ENCODE results near the gene HOXA1. TPM values are rescaled to one million over a fixed set of nuclear protein-coding genes. Genes with fewer than 3 reads are reported as not detected.

Gene HOXA1
- total and polyA plus RNA-seq, 2 donors from 2014 or later = 1.1 to 2.4 TPM

DNA sequence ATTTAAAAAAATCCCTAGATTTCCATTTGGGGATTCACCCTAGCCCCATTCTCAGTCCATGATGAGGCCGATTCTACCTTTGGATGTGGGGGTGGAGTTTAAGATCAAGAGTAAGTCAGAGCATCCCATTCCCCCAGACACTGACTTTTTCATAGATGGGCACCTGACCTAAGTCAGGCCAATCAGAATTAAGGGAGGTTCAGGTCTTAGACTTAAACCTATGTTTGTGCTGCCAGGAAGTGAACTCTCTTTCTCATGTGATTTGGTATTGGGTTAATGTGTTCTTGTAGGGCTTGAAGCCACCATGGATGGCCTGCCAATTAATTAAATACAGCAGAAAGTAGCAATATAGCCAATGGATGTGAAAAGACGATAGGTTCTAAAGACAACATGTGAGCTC is 30.1 kb downstream of the HOXA1 start:
- FAIRE-seq = no peak
- TF ChIP-seq, protein P1, sequence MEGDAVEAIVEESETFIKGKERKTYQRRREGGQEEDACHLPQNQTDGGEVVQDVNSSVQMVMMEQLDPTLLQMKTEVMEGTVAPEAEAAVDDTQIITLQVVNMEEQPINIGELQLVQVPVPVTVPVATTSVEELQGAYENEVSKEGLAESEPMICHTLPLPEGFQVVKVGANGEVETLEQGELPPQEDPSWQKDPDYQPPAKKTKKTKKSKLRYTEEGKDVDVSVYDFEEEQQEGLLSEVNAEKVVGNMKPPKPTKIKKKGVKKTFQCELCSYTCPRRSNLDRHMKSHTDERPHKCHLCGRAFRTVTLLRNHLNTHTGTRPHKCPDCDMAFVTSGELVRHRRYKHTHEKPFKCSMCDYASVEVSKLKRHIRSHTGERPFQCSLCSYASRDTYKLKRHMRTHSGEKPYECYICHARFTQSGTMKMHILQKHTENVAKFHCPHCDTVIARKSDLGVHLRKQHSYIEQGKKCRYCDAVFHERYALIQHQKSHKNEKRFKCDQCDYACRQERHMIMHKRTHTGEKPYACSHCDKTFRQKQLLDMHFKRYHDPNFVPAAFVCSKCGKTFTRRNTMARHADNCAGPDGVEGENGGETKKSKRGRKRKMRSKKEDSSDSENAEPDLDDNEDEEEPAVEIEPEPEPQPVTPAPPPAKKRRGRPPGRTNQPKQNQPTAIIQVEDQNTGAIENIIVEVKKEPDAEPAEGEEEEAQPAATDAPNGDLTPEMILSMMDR (IDR thresholded peaks at IDR 0.05; ENCODE audit: borderline replicate concordance, extremely low read depth, insufficient read depth) = no peak
- H3K36me3 ChIP-seq (ENCODE audit: control insufficient read depth in 2 of 3, insufficient read depth in 3 of 3, low read length in 3 of 3) = no peaks in the 10 kb centered on the region
- H3K27me3 ChIP-seq (ENCODE audit: control insufficient read depth, insufficient read depth, low read length) = no peaks in the 10 kb centered on the region
- H3K4me1 ChIP-seq (ENCODE audit: control insufficient read depth in 2 of 3, insufficient read depth in 2 of 3, low read depth in 1 of 3, low read length in 3 of 3) = peaks cover 0 to 5% (median 4%) of the 10 kb centered on the region in 3 donors
- H3K4me3 ChIP-seq (ENCODE audit: low read length in 3 of 3) = no peak overlapping the region
- H3K9ac ChIP-seq (ENCODE audit: low read length in 3 of 3) = no peak overlapping the region
- H3K9me3 ChIP-seq (ENCODE audit: control insufficient read depth in 2 of 3, insufficient read depth in 1 of 3, low read length in 3 of 3) = no peaks in the 10 kb centered on the region
- DNase-seq = no peak
- no peak overlapping the region for H3K27ac ChIP-seq (ENCODE audit: low read depth in 2 of 2, low read length in 2 of 2)
- intact Hi-C loops (cut with DNase I) = no loop called here

DNA sequence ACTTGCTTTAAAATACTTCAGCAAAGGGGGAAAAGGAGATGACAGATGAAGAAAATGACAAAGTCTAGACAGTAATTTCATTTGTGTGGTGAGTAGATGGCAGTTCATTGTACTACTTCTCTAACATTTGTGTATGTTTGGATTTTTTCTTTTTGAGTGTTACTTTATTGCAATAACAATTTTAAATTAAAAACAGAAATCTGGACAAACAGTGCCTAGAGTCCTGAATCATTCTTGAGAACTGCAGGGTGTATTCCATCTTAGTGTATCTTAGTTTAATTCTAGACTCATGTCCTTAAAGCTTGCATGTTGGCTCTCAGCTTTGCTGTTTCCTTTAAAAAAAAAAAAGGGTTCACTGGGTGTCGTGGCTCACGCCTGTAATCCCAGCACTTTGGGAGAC is 31.1 kb downstream of the HOXA1 start:
- H3K27ac ChIP-seq (ENCODE audit: low read depth in 2 of 2, low read length in 2 of 2) = no peak overlapping the region
- no peak overlapping the region for H3K4me3 ChIP-seq (ENCODE audit: low read length in 3 of 3)
- no peak for FAIRE-seq
- no peak overlapping the region for H3K9ac ChIP-seq (ENCODE audit: low read length in 3 of 3)
- DNase-seq = no peak
- H3K4me1 ChIP-seq (ENCODE audit: control insufficient read depth in 2 of 3, insufficient read depth in 2 of 3, low read depth in 1 of 3, low read length in 3 of 3) = peaks cover 0 to 5% (median 4%) of the 10 kb centered on the region in 3 donors
- intact Hi-C loops (cut with DNase I) = no loop called here
- no peaks in the 10 kb centered on the region for H3K27me3 ChIP-seq (ENCODE audit: control insufficient read depth, insufficient read depth, low read length)
- no peaks in the 10 kb centered on the region for H3K36me3 ChIP-seq (ENCODE audit: control insufficient read depth in 2 of 3, insufficient read depth in 3 of 3, low read length in 3 of 3)
- TF ChIP-seq, protein P1 (IDR thresholded peaks at IDR 0.05; ENCODE audit: borderline replicate concordance, extremely low read depth, insufficient read depth) = no peak
- no peaks in the 10 kb centered on the region for H3K9me3 ChIP-seq (ENCODE audit: control insufficient read depth in 2 of 3, insufficient read depth in 1 of 3, low read length in 3 of 3)

DNA sequence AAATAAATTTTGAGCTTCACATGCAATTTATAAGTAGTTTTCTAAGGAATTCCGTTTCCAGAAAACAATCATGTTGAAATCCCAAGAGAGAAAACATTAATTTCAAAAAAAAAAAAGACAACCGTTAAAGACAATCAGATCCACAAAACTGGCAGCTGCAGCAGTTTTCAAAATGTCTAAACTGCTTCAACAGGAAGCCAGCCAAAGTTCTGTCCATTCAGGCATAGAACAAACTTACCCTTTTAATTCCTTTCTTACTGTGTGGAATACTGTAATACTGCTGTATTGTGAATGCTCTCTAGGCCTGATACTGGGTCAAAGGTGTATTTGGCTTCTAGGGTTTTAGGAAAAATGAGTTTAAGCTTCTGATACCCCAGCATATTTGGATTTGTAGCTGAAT is 31.6 kb downstream of the HOXA1 start:
- peak; percentile 25 for FAIRE-seq
- Histone ChIP-seq H3K36me3 (ENCODE audit: control insufficient read depth in 2 of 3, insufficient read depth in 3 of 3, low read length in 3 of 3) (no peaks in the 10 kb centered on the region), H3K9me3 (ENCODE audit: control insufficient read depth in 2 of 3, insufficient read depth in 1 of 3, low read length in 3 of 3) (no peaks in the 10 kb centered on the region), H3K27me3 (ENCODE audit: control insufficient read depth, insufficient read depth, low read length) (no peaks in the 10 kb centered on the region), H3K4me1 (ENCODE audit: control insufficient read depth in 2 of 3, insufficient read depth in 2 of 3, low read depth in 1 of 3, low read length in 3 of 3) (peaks cover 0 to 5% (median 4%) of the 10 kb centered on the region in 3 donors), H3K4me3 (ENCODE audit: low read length in 3 of 3) (no peak overlapping the region), H3K9ac (ENCODE audit: low read length in 3 of 3) (no peak overlapping the region), H3K27ac (ENCODE audit: low read depth in 2 of 2, low read length in 2 of 2) (no peak overlapping the region)
- intact Hi-C loops (cut with DNase I) = no loop called here
- TF ChIP-seq, protein P1 (IDR thresholded peaks at IDR 0.05; ENCODE audit: borderline replicate concordance, extremely low read depth, insufficient read depth) = no peak
- DNase-seq = peak in 2 of 5 donors; percentile 69 to 79

DNA sequence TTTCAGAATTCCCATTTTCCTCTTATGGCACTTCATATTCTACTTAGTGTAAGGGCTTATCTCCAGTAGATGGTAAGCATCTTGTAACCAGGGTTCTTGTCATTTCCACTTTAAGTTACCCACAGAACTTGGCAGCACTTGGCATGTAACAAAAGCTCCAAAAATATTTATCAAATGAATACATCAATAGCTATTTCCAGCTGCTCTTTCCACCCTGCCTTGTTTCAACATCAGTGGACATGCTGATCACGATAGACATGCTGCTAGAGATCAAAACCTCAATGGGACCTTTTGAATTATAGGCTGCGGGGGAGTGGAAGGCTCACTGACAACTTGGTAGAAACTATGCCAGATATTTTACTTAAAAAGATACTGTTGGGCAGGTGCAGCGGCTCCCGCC is 32.9 kb downstream of the HOXA1 start:
- H3K27ac ChIP-seq (ENCODE audit: low read depth in 2 of 2, low read length in 2 of 2) = no peak overlapping the region
- TF ChIP-seq, protein P1 (IDR thresholded peaks at IDR 0.05; ENCODE audit: borderline replicate concordance, extremely low read depth, insufficient read depth) = no peak
- intact Hi-C loops (cut with DNase I) = no loop called here
- no peak overlapping the region for H3K9ac ChIP-seq (ENCODE audit: low read length in 3 of 3)
- DNase-seq (no peak), FAIRE-seq (no peak)
- no peaks in the 10 kb centered on the region for H3K36me3 ChIP-seq (ENCODE audit: control insufficient read depth in 2 of 3, insufficient read depth in 3 of 3, low read length in 3 of 3)
- no peaks in the 10 kb centered on the region for H3K9me3 ChIP-seq (ENCODE audit: control insufficient read depth in 2 of 3, insufficient read depth in 1 of 3, low read length in 3 of 3)
- H3K27me3 ChIP-seq (ENCODE audit: control insufficient read depth, insufficient read depth, low read length) = no peaks in the 10 kb centered on the region
- H3K4me3 ChIP-seq (ENCODE audit: low read length in 3 of 3) = no peak overlapping the region
- H3K4me1 ChIP-seq (ENCODE audit: control insufficient read depth in 2 of 3, insufficient read depth in 2 of 3, low read depth in 1 of 3, low read length in 3 of 3) = peaks cover 0 to 5% (median 4%) of the 10 kb centered on the region in 3 donors

All from kidney (tissue), 14 donors.